MM.1S (cell line): Measurements from ENCODE around the gene CYP2C9.

Source experiments
- DNase-seq: peaks from one replicate; pipeline ENCODE4 v3.0.0-alpha.2; 2015
- H2AFZ ChIP-seq: fragments of 300-600 bp; sonication (generic); 2 replicates; pipeline ENCODE4 v1.6.0; 2016; ENCODE audit warnings: antibody characterized with exemption, low read length
- H3F3A ChIP-seq: fragments of 300-600 bp; sonication (generic); 2 replicates; pipeline ENCODE4 v1.6.1; 2016; ENCODE audit warnings: mild to moderate bottlenecking, antibody characterized with exemption, low read length, moderate library complexity, mixed read lengths; ENCODE audit not compliant: insufficient read depth
- H3K27ac ChIP-seq: fragments of 300-600 bp; sonication (generic); 2 replicates; pipeline ENCODE4 v1.5.1; 2016; ENCODE audit warnings: mild to moderate bottlenecking, low read length
- H3K27me3 ChIP-seq: fragments of 300-600 bp; sonication (generic); replicated peaks from 2 replicates; pipeline ENCODE4 v1.6.0; 2016; ENCODE audit warnings: low read length; ENCODE audit not compliant: insufficient read depth
- H3K36me3 ChIP-seq: fragments of 300-600 bp; sonication (generic); replicated peaks from 2 replicates; pipeline ENCODE4 v1.6.1; 2016; ENCODE audit warnings: mild to moderate bottlenecking, low read length, mixed read lengths; ENCODE audit not compliant: insufficient read depth
- H3K4me1 ChIP-seq: fragments of 300-600 bp; sonication (generic); 2 replicates; pipeline ENCODE4 v1.6.1; 2016; ENCODE audit warnings: low read length, mixed read lengths
- H3K4me2 ChIP-seq: fragments of 300-600 bp; sonication (generic); 2 replicates; pipeline ENCODE4 v1.6.0; 2016; ENCODE audit warnings: low read depth, low read length
- H3K4me3 ChIP-seq: fragments of 300-600 bp; sonication (generic); 2 replicates; pipeline ENCODE4 v1.5.1; 2016; ENCODE audit warnings: low read length, mixed read lengths
- H3K79me2 ChIP-seq: fragments of 300-600 bp; sonication (generic); 2 replicates; pipeline ENCODE4 v1.6.1; 2016; ENCODE audit warnings: mixed run types, low read length, mixed read lengths
- H3K9ac ChIP-seq: fragments of 300-600 bp; sonication (generic); 2 replicates; pipeline ENCODE4 v1.6.1; 2016; ENCODE audit warnings: low read length, mixed read lengths
- H3K9me2 ChIP-seq: fragments of 300-600 bp; sonication (generic); replicated peaks from 2 replicates; pipeline ENCODE4 v1.6.1; 2016; ENCODE audit warnings: mild to moderate bottlenecking, low read length, mixed read lengths; ENCODE audit not compliant: insufficient read depth
- H3K9me3 ChIP-seq: fragments of 300-600 bp; sonication (generic); replicated peaks from 2 replicates; pipeline ENCODE4 v1.6.1; 2016; ENCODE audit warnings: mild to moderate bottlenecking, low read length, mixed read lengths; ENCODE audit not compliant: insufficient read depth
- H4K20me1 ChIP-seq: fragments of 300-600 bp; sonication (generic); 2 replicates; pipeline ENCODE4 v1.6.1; 2016; ENCODE audit warnings: mild to moderate bottlenecking, low read length, moderate library complexity, mixed read lengths; ENCODE audit not compliant: insufficient read depth
- EZH2 ChIP-seq: fragments of 300-600 bp; sonication (generic); optimal IDR thresholded peaks from 2 replicates; pipeline ENCODE3; 2017; ENCODE audit warnings: low read depth, mild to moderate bottlenecking, antibody characterized with exemption, low read length, mixed read lengths
- EZH2phosphoT487 ChIP-seq: fragments of 300-600 bp; sonication (generic); IDR thresholded peaks from 2 replicates; pipeline ENCODE4 v1.6.1; 2018; ENCODE audit warnings: antibody characterized with exemption, low read length
- TF ChIP-seq, protein P1 (sequence below): fragments of 300-600 bp; sonication (generic); IDR thresholded peaks from 2 replicates; pipeline ENCODE4 v1.5.1; 2016; ENCODE audit warnings: antibody characterized with exemption, low read length, mixed read lengths

Gene CYP2C9

DNA sequence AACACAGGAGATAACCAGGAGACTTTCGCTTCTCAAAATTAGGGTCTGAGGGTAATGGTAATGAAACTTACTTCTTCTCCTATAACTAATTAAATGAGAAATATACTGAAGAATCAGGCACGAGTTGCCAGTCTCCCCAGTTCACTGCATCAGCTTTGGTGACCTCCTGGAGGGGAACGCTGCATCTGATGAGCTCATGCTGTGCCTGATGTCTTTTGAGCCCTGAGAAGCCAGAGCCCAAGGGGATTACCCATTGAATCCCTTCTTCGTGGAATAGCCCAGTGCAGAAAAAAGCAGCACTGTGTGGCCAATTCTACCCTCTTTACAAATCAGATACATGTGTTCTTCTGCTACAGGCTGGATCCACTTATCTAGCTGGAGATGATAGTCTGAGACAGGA is 45.1 kb downstream of the CYP2C9 start:
- TF ChIP-seq EZH2 (no peak), EZH2phosphoT487 (no peak)
- TF ChIP-seq, protein P1, sequence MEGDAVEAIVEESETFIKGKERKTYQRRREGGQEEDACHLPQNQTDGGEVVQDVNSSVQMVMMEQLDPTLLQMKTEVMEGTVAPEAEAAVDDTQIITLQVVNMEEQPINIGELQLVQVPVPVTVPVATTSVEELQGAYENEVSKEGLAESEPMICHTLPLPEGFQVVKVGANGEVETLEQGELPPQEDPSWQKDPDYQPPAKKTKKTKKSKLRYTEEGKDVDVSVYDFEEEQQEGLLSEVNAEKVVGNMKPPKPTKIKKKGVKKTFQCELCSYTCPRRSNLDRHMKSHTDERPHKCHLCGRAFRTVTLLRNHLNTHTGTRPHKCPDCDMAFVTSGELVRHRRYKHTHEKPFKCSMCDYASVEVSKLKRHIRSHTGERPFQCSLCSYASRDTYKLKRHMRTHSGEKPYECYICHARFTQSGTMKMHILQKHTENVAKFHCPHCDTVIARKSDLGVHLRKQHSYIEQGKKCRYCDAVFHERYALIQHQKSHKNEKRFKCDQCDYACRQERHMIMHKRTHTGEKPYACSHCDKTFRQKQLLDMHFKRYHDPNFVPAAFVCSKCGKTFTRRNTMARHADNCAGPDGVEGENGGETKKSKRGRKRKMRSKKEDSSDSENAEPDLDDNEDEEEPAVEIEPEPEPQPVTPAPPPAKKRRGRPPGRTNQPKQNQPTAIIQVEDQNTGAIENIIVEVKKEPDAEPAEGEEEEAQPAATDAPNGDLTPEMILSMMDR = no peak
- Histone ChIP-seq H3K27me3 (no peaks in the 10 kb centered on the region), H3K79me2 (no peaks in the 10 kb centered on the region), H4K20me1 (no peaks in the 10 kb centered on the region), H3K36me3 (no peaks in the 10 kb centered on the region), H3K4me1 (no peaks in the 10 kb centered on the region), H2AFZ (no peak overlapping the region), H3K4me2 (no peak overlapping the region), H3K9ac (no peak overlapping the region), H3K4me3 (no peak overlapping the region), H3K9me3 (no peaks in the 10 kb centered on the region), H3K9me2 (no peaks in the 10 kb centered on the region), H3F3A (no peaks in the 10 kb centered on the region), H3K27ac (no peak overlapping the region)
- no peak for DNase-seq

DNA sequence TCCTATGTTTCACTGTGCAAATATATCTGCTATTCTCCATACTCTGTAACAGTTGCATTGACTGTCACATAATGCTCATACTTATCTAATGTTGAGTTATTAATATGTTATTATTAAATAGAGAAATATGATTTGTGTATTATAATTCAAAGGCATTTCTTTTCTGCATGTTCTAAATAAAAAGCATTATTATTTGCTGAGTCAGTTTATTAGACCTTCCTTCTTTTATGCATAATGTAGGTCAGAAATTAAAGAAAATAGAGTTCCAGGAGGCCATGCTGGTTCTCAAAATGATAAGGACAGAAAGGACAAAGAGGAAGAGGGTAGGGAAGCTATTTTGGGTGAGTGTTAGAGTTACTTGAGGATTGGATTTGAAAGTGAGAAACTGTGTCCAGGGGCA is 50.7 kb downstream of the CYP2C9 start:
- Histone ChIP-seq H3K27ac (no peak overlapping the region), H3K4me2 (no peak overlapping the region), H3K27me3 (no peaks in the 10 kb centered on the region), H3K9ac (no peak overlapping the region), H3F3A (no peaks in the 10 kb centered on the region), H2AFZ (no peak overlapping the region), H3K9me2 (no peaks in the 10 kb centered on the region), H3K9me3 (no peaks in the 10 kb centered on the region), H4K20me1 (no peaks in the 10 kb centered on the region), H3K4me1 (no peaks in the 10 kb centered on the region), H3K36me3 (no peaks in the 10 kb centered on the region), H3K79me2 (no peaks in the 10 kb centered on the region), H3K4me3 (no peak overlapping the region)
- DNase-seq = no peak
- TF ChIP-seq, protein P1 = no peak
- TF ChIP-seq EZH2 = no peak

DNA sequence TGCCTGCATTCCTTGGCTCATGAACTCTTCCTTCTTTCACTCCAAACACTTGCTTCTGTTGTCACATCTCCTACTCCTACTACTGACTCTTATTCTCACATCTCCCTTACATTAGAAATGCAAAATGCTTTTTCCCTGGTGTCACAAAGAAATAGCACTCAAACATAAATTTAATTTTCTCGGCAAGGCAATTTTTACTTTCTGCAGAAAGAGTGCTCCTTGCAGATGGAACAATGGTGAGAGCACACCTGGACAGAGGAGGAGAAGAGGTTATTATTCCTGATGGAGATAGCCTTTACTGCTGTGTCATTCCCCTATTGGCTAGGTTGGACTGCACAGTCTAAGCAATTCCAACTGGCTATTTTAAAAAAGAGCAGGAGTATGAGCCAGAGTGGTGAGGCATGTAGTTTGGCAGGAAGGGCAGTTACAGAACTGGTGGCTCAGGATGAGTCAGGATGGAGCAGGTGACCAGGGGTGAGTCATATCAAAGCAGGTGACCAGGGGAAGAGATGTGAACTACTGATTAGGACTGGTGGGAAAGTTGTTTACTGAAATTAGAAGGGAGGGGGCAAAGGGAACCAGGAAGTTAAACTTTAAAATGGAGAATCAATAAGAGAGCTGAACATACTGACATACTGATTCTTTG is 52.9 kb downstream of the CYP2C9 start:
- Histone ChIP-seq H3K9me3 (no peaks in the 10 kb centered on the region), H3F3A (no peaks in the 10 kb centered on the region), H3K4me3 (no peak overlapping the region), H3K4me2 (no peak overlapping the region), H3K4me1 (no peaks in the 10 kb centered on the region), H3K27me3 (no peaks in the 10 kb centered on the region), H3K9me2 (no peaks in the 10 kb centered on the region), H3K79me2 (no peaks in the 10 kb centered on the region), H4K20me1 (no peaks in the 10 kb centered on the region), H3K9ac (no peak overlapping the region), H3K27ac (no peak overlapping the region), H2AFZ (no peak overlapping the region), H3K36me3 (no peaks in the 10 kb centered on the region)
- TF ChIP-seq EZH2 (no peak), EZH2phosphoT487 (no peak)
- TF ChIP-seq, protein P1 = no peak
- DNase-seq = no peak
